Mucosa of descending colon (tissue), 3 donors: Measurements from ENCODE around the gene NUTF2. TPM values are rescaled to one million over a fixed set of nuclear protein-coding genes. Genes with fewer than 3 reads are reported as not detected.

Experiments used
- ATAC-seq: fragments of 200-7000 bp; cut with Tn5 transposase; one replicate; pipeline ENCODE4 v1.9.1; 2020; ENCODE audit warnings: mild to moderate bottlenecking, moderate library complexity
- DNase-seq, 3 donors: peaks; one replicate each; pipeline ENCODE4 v3.0.0-alpha.2; 2020
- H3K36me3 ChIP-seq: fragments of 200-600 bp; one replicate; pipeline ENCODE4 v1.8.0; 2021; ENCODE audit warnings: low read depth, mild to moderate bottlenecking
- H3K4me1 ChIP-seq: fragments of 200-600 bp; one replicate; pipeline ENCODE4 v1.8.0; 2021; ENCODE audit warnings: low read depth, mild to moderate bottlenecking
- H3K4me3 ChIP-seq: fragments of 200-600 bp; one replicate; pipeline ENCODE4 v1.8.0; 2021; ENCODE audit warnings: mild to moderate bottlenecking
- H3K9me3 ChIP-seq: fragments of 200-600 bp; one replicate; pipeline ENCODE4 v1.8.0; 2021; ENCODE audit warnings: mild to moderate bottlenecking
- CTCF ChIP-seq: fragments of 200-600 bp; IDR thresholded peaks from one replicate; pipeline ENCODE4 v1.8.0; 2022; ENCODE audit warnings: antibody characterized with exemption, mild to moderate bottlenecking
- intact Hi-C, 2 donors: fragments of 100-400 bp; cut with DNase I in 1 of 2; cut with micrococcal nuclease in 1 of 2; formaldehyde crosslinking; loops; one replicate each; pipeline versions ENCODE4 v1.11.0 to v1.11.1; 2022; cut with DNase I, micrococcal nuclease
- total RNA-seq, 3 donors: library from RNA; stranded (reverse); fragmentation: NEBNext Ultra II Directional in 2 of 3; extraction: Animal tissue kit (Norgen Biotek cat#: 25700) in 2 of 3; gene quantifications; one replicate each; pipeline versions ENCODE4 v1.2.1 to v1.2.4, GENCODE V29; 2021 to 2023
- donor health status: DM: no; HTN: no; CAD: no; lungs with moderate emphysema.
- donor health status: DM: no; HTN: no; CAD: no.
- donor health status: DM: no; HTN: yes; CAD: no.

The NUTF2 gene
- total RNA-seq, 3 donors from 2014 or later, result 56.0 to 69.3 (median 58.0) TPM

GRCh38 chr16:67880584-67880983 is 33.9 kb downstream of the NUTF2 start:
- TF ChIP-seq CTCF, result no peak
- Histone ChIP-seq H3K36me3 (peaks cover 30% of the 10 kb centered on the region), H3K9me3 (no peaks in the 10 kb centered on the region), H3K4me1 (no peaks in the 10 kb centered on the region), H3K4me3 (no peak overlapping the region)
- DNase-seq, result no peak
- ATAC-seq, result no peak
- intact Hi-C loops, result loop anchor here in 1 of 2 donors (10.0 kb wide), 1 partner anchor 54 kb away; the partner anchor contains the start of genes CTRL and PSMB10

GRCh38 chr16:67881621-67882161 is 35.0 kb downstream of the NUTF2 start:
- H3K4me1 ChIP-seq, result no peaks in the 10 kb centered on the region
- no peak overlapping the region for H3K4me3 ChIP-seq
- TF ChIP-seq CTCF, result no peak
- ATAC-seq, result no peak
- no peaks in the 10 kb centered on the region for H3K9me3 ChIP-seq
- intact Hi-C loops, result loop anchor here in 1 of 2 donors (10.0 kb wide), 1 partner anchor 53 kb away; the partner anchor contains the start of genes CTRL and PSMB10
- DNase-seq, result no peak
- peaks cover 29% of the 10 kb centered on the region for H3K36me3 ChIP-seq

GRCh38 chr16:67882374-67883145 is 35.8 kb downstream of the NUTF2 start:
- TF ChIP-seq CTCF, result no peak
- intact Hi-C loops, result loop anchor here in 1 of 2 donors (10.0 kb wide), 1 partner anchor 52 kb away; the partner anchor contains the start of genes CTRL and PSMB10
- no peaks in the 10 kb centered on the region for H3K4me1 ChIP-seq
- DNase-seq, result no peak
- no peaks in the 10 kb centered on the region for H3K9me3 ChIP-seq
- no peak for ATAC-seq
- H3K36me3 ChIP-seq, result peaks cover 22% of the 10 kb centered on the region
- H3K4me3 ChIP-seq, result no peak overlapping the region

GRCh38 chr16:67883146-67883871 is 36.6 kb downstream of the NUTF2 start:
- Histone ChIP-seq H3K4me3 (no peak overlapping the region), H3K4me1 (no peaks in the 10 kb centered on the region), H3K36me3 (peaks cover 17% of the 10 kb centered on the region), H3K9me3 (no peaks in the 10 kb centered on the region)
- ATAC-seq (peak; percentile 75), DNase-seq (no peak)
- intact Hi-C loops, result loop anchor here in 1 of 2 donors (10.0 kb wide), 1 partner anchor 51 kb away; the partner anchor contains the start of genes CTRL and PSMB10
- no peak for TF ChIP-seq CTCF

- DNase-seq, result peak in 2 of 3 donors; percentile 77 to 79
- TF ChIP-seq CTCF, result peak; percentile 78
- intact Hi-C loops, result loop anchor here in 1 of 2 donors (10.0 kb wide), 1 partner anchor 51 kb away; the partner anchor contains the start of genes CTRL and PSMB10
- ATAC-seq, result peak; percentile 73
- peaks cover 13% of the 10 kb centered on the region for H3K36me3 ChIP-seq
- no peaks in the 10 kb centered on the region for H3K4me1 ChIP-seq
- H3K4me3 ChIP-seq, result no peak overlapping the region
- no peaks in the 10 kb centered on the region for H3K9me3 ChIP-seq
Measured at GRCh38 chr16:67883872-67884261, 37.1 kb downstream of the NUTF2 start.
